Glomerular visceral epithelial cell (primary cell): ENCODE results near the gene PRDX5.

ENCODE experiments used
- DNase-seq: peaks from one replicate; pipeline ENCODE4 v3.0.0-alpha.2; 2016; ENCODE audit errors: extremely low spot score

PRDX5 gene

DNA sequence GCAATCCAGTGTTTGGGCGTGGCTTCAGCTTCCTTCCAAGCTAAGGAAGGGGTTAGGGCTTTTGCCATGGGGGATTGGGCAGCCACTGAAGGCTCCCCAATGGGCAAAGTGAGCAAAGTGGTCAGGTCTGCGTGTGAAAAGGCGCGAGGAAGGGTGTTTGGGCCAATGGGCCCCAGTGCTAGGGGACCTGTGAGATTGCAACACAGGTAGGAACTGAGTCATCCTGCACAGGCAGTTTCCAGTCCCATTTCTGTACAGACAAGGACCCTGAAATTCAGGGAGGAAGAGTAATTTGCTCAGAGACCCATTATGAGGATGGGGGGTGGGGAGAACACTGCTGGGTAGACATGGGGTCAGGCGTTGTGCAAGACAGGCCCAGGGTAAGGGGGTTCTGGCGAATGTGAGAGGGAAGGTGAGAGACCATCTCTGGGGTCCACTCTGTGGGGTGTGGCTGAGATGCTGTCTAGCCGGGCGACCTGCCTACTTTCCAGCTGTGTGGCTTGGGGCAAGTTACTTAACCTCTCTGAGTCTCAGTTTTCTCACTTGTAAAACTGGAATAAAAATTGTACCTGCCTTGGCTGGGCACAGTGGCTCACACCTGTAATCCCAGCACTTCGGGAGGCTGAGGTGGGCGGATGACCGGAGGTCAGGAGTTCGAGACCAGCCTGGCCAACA is 29.4 kb downstream of the PRDX5 start:
- DNase-seq, result no peak

DNA sequence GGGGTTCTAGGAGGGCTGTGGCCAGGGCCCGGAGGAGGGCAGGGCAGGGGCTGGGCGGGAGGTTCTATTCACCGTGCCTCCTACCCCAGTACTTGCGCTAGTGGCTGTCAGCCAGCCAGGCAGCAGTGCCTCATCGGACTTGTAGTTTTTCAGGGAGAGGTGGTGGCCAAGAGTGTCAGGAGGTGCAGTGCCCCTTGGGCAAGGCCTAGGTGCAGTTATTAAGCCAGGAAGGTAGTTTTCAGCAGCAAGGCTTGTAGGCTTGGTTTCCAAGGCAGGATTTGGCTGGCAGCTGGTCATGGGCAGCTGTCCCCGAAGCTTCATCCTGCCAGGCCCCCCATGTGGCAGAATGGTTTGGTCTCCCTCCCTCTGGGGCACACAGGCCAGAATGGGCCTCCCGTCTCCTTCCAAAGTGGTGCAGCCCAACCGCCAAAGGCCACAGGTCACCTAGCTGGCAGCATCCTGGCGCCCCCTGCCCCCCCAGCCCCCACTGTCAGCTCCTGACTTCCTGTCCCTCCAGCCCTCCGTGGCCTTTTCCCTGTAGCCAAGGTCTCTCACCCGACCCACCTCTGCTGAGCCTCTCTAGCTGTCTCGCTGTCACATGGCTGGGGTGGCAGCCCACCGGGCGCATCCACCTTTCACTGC is 30.6 kb downstream of the PRDX5 start:
- DNase-seq, result no peak

DNA sequence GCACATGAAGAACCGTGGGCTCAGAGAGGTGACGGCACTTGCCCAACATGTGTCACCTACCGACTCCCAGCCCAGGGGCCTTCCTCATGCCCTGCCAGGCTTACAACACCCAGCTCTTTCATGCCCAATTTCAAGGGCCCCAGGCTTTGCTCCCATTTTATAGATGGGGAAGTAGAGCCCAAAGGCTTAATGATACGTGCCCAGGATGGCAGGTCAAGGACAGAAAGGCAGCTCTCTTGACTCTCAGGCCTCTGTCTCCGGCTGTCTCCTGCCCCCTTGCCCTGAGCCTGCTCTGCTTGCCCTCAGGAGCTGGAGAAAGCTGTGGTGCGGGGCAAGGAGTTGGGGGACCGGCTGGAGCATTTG is 31.1 kb downstream of the PRDX5 start:
- no peak for DNase-seq

DNA sequence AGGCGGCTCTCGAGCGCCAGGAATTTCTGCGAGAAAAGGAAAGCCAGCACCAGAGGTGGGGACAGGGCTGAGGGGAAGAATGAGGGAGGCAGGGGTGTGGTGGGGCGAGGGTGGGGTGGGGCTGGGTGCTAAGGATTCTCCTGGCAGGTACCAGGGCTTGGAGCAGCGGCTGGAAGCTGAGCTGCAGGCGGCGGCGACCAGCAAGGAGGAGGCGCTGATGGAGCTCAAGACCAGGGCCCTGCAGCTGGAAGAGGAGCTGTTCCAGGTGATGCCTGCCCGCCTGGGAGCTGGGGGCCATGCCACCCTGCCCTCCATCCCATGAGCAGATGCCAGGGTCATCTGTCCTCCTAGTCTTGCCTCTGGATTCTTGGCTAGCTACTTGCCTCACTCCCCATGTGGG is 31.5 kb downstream of the PRDX5 start:
- no peak for DNase-seq

DNA sequence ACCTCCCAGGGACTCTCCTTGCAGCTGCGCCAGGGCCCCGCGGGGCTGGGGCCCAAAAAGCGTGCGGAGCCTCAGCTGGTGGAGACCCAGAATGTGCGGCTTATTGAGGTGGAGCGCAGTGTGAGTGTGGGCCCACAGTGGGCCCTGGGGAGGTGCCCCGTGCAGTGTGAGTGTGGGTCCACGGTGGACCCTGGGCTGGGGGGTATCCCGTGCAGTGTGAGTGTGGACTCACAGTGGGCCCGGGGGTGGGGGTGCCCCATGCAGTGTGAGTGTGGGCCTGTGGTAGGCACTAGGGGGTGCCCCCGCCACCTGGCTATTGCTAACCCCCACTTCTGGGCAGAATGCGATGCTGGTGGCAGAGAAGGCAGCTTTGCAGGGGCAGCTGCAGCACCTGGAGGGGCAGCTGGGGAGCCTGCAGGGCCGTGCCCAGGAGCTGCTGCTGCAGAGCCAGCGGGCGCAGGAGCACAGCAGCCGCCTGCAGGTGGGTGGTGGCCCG is 33.3 kb downstream of the PRDX5 start:
- no peak for DNase-seq

DNA sequence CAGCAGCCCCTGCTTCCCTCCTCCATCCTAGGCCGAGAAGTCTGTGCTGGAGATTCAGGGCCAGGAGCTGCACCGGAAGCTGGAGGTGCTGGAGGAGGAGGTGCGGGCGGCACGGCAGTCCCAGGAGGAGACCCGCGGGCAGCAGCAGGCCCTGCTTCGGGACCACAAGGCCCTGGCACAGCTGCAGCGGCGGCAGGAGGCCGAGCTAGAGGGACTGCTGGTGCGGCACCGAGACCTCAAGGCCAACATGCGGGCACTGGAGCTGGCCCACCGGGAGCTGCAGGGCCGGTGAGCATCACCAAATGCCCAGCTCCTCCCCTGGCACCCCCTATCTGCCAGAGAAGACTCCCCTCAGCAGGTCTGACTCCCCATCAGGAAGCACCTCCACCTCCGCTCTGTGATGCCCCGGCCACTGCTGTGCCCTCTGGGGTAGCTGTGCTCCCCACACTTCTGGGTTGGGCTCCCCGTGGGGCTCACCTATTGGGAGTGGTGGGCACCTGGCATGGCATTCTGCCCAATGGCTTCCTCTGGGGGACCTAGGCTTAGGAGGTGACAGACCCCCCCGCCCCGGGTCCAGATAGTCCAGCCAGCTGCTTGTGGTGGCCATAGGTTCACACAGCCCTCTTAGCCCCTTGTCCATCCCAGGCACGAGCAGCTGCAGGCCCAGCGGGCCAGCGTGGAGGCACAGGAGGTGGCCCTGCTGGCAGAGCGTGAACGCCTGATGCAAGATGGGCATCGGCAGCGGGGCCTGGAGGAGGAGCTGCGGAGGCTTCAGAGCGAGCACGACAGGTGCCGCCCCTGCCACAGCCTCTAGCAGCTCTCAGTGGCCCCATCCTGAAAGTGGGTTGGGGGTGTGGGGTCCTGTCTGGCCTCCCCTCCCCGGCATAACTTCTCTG is 34.4 kb downstream of the PRDX5 start:
- DNase-seq, result no peak

DNA sequence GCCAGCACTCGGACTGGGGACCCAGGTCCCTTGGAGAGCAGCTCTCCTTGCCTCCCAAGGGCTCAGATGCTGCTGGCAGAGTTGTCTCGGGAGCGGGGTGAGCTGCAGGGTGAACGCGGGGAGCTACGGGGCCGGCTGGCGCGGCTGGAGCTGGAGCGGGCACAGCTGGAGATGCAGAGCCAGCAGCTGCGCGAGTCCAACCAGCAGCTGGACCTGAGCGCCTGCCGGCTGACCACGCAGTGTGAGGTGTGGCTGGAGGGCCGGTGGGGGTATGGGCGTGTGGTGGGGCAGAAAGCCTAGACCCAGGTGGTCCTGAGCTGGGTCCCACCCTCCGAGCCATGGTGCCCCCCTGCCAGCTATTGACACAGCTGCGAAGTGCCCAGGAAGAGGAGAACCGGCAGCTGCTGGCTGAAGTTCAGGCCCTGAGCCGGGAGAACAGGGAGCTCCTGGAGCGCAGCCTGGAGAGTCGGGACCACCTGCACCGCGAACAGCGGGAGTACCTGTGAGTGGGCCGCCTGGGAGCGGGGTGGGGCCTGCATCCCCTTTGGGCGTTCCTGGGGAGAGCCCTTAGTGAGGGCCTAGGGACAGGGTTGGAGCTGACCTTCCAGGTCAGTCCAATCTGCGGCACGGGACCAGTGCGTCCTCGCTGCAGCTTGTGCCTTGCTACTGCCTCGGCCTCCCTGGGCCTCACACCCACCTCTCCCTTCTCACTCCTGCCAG is 35.2 kb downstream of the PRDX5 start:
- no peak for DNase-seq

DNA sequence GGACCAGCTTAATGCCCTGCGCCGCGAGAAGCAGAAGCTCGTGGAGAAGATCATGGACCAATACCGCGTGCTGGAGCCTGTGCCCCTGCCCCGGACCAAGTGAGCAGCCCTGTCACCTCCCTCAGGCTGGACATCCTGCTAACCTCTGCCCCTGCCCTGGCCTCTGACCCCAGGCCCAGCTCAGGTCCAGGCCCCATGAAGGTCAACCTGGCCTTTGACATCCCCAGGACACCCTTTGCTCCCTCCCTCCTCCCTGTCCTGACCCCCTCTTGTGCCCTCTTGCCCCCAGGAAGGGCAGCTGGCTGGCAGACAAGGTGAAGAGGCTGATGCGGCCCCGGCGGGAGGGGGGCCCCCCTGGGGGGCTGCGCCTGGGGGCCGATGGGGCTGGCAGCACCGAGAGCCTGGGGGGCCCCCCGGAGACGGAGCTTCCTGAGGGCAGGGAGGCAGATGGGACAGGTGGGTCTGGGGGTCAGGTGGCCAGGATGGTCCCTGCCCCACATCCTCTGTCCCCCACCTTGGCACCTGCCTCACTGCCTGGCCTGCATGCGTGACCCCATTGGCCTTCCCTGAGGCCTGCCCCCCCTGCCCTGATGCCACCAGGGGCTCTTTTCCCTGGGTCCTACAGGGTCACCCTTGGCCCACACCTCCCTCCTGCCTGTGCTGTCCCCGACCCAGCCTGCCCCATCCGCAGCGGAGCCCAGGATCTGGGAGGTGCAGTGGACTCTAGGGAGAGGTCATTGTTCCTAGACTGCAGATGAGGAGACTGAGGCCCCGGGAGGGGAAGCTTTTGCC is 36.0 kb downstream of the PRDX5 start:
- DNase-seq, result no peak

DNA sequence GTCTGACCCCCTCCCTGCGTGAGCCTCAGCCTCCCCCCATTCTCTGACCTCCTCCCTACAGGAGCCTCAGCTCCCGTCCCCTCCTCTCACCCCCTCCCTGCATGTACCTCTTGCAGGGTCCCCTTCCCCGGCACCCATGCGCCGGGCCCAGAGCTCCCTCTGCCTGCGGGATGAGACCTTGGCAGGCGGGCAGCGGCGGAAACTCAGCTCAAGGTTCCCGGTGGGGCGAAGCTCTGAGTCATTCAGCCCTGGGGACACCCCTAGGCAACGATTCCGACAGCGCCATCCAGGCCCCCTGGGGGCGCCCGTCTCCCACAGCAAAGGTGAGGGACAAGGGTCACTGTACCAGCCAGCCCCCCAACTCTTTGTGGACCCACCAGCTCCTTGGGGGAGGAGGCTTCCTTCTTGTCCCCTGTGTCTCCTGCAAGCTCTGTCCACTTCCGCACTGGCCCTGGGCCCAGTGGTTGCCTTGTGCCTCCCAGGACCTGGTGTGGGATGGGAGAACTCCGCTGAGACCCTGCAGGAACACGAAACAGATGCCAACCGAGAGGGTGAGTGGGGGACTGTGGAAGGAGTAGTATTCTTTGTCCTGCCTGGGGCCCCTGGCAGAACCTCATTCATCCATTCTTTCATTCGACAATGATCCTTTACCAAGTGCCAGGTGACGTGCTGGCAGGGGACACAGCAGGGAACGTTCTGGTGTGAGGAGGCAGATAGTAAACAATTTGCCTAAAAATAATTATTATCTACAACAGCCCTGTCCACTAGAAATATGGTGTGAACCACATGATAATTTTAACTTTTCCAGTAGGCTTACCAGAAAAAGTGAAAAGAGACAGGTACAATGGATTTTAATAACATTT is 37.4 kb downstream of the PRDX5 start:
- peak; percentile 83 for DNase-seq

DNA sequence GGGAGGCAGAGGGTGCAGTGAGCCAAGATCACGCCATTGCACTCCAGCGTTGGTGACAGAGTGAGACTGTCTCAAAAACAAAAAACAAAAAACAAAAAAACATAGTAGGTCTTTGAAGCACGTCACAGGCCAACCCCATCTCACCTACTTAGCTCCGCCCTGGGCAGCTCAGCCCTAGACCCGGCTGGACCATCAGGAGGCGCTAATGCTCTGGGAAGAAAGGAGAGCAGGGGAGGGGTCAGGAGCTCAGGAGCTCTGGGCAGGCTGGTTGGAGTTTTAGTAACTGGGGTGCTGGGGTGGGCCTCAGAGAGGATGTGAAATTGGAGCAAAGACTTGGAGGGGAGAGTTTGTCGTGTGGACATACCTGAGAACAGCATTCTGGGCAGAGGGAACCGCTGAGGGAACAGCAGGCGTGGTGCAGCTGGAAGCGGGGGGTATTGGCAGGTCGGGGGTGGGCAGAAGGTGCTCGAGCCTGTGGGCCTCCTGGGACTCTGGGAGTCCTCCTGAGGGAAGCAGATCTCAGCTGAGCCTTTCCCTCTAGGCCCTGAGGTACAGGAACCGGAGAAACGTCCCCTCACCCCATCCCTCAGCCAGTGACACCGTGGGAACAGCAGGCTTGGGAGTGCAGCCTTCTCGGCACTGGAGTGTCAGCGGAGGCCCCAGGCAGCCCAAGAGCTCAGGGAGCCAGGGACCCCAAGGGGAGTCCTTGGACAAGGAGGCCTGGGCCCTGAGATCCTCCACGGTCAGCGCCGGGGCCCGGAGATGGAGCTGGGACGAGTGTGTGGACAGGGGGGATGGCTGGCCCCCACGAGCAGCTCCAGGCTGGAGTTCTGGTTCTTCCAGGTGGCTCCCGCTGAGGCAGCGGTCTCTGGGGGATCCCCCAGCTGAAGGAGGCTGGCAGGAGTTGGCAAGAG is 38.8 kb downstream of the PRDX5 start:
- DNase-seq, result no peak

DNA sequence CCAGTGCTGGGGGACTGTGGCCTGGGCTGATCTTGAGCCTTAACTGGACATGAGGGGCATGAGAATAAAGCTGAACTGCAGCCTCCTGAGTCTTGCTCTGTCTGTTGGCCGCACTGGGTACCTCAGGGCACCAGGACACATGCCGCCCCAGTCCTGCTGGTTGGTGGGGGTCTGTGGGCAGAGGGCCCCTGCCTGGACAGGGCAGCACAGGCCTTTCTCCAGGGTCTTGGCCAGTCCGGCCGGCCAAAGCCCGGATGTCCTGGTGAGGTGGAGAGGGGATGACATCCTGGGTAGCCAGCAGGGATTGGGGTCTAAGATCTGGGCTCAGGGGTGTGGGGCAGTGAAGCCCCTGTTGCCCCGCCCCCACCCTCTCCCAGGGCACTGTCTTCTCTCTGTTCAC is 39.5 kb downstream of the PRDX5 start:
- no peak for DNase-seq

DNA sequence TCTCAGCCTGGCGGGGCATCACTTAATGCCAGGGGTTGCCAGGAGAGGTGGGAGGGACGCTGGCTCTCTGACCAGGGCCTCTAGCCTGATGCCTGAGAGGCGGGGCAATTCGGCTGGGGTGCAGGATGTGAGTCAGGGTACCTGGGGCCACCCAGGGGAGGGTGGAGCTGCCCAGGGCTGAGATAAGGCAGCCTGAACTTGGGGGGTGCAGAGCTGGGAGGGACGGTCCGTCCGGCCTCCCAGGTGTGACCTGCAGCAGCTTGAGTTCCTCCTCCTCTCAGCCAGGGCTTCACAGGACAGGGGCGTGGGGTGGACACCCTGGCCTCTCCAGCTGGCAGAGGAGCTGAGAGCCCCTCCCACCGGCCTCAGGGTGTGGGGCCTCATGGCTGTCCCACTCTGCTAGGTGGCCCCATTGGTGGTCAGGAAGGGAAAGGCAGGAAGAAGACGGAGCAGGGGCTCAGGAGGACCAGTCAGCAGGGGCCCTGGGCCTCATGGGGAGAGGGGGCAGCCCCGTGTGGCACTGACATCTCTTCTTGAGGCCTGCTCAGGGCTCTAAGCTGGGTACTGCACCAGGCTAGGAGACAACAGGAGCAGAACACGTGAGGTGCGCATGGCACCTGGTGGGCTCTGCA is 40.1 kb downstream of the PRDX5 start:
- DNase-seq, result peak; percentile 69

DNA sequence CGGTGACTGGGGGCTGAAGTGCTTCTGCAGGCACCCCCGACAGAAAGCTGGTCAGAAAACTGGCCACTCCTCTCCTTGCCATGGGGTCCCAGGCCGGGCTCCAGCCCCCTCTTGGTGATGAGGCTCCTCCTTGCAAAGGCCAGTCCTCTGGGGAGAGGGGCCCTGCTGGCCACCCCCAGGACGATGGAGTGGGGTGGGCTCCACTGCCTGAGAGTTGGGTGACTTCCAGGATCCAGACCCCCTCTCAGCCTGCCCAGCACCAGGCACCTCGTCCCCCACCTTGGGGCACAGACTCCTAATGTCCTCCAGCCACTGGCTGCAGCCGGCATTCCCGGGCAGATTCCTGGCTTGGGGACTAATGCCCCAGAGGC is 40.6 kb downstream of the PRDX5 start:
- DNase-seq, result no peak

DNA sequence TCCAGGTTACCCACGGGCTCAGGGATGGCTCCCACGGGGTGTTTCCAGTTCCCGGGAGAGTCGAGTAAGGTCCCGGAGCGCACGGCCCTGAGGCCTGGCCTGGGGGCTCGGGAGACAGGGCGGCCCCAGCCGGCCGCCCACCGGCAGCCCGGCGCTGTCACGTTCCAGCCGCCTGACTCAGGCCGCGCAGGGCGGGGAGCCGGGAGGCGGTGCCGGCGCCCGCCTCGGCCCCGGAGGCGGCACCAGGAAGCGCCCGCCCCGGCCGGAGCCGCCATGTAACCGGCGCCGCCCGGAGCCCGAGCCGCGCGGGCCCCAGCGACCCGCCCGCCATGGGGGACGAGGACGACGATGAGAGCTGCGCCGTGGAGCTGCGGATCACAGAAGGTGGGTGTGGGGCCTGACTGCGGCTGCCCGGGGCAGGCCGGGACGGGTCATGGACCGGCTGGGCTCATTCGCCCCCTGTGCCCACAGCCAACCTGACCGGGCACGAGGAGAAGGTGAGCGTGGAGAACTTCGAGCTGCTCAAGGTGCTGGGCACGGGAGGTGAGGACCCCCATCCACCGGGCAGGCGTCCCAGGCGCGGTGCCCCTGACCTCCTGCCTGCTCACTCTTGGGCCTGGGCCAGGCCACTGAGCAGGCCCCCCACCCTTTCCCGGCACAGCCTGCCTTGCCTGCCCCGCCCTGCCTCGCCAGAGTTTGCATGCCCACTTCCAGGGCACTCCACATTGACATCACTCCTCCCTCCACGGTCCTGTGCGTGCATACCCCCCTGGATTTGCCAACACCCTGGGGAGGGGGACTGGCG is 41.2 kb downstream of the PRDX5 start, which contains the start of gene RPS6KA4:
Gene RPS6KA4, plus strand, starts transcription at position 256 of the 805 bp plus-strand sequence. Its CDS starts 74 bp downstream, at position 330.
- peak; percentile 64 for DNase-seq

DNA sequence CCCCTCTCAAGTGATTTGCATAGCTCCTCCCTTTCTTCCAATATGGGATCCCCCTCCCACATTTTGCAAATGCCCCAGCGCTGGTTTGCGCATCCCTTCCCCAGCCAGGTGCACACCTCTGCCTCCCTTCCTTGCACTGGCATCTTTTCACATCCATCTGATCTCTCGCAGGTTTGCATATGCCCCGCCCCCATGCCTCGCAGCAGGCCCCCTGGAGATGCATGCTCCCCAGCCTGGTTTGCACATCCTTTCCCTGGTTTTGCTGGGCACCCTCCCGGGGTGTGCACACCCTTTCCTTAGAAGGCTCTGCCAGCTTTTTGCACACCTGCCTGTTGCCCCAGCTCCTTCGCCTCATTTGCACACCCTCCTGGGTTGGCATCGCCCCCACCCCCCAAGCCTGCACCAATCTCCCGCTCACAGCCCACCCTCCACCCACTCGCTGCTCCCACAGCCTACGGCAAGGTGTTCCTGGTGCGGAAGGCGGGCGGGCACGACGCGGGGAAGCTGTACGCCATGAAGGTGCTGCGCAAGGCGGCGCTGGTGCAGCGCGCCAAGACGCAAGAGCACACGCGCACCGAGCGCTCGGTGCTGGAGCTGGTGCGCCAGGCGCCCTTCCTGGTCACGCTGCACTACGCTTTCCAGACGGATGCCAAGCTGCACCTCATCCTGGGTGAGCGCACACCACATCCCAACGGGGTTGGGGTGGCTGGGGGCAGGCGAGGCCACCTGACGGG is 42.0 kb downstream of the PRDX5 start:
- DNase-seq, result no peak

DNA sequence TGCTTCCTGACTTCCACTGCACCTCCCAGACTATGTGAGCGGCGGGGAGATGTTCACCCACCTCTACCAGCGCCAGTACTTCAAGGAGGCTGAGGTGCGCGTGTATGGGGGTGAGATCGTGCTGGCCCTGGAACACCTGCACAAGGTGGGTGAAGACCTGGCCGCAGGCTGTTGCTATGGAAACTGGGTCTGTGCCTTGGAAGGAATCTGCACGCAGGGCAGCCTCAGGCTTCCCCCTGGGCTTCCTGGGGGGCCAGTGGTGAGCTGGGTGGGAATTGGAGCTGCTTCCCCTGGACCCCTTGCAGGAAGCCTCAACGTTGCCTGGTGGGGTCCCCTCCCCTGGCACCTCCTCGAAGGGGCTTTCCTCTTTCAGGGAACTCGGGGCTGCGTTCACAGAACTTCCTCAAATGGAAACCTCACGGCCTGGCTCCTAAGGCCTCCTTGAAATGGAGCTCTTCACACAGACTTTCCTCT is 42.6 kb downstream of the PRDX5 start:
- no peak for DNase-seq

DNA sequence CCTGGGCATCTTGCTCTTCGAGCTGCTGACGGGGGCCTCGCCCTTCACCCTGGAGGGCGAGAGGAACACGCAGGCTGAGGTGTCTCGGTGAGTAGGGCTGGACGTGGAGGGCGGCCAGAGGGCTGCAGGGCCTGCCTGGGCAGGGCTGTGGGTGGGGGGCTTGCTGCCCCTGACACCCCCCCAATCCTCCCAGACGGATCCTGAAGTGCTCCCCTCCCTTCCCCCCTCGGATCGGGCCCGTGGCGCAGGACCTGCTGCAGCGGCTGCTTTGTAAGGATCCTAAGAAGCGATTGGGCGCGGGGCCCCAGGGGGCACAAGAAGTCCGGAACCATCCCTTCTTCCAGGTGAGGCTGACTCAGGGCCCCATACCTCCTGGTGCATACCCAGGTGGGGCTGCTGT is 43.7 kb downstream of the PRDX5 start:
- DNase-seq, result no peak
